ENCODE results near the gene FADS6.
A peak's percentile ranks its signal among the peaks of the same experiment; 100 is the strongest.

FADS6 gene

DNA sequence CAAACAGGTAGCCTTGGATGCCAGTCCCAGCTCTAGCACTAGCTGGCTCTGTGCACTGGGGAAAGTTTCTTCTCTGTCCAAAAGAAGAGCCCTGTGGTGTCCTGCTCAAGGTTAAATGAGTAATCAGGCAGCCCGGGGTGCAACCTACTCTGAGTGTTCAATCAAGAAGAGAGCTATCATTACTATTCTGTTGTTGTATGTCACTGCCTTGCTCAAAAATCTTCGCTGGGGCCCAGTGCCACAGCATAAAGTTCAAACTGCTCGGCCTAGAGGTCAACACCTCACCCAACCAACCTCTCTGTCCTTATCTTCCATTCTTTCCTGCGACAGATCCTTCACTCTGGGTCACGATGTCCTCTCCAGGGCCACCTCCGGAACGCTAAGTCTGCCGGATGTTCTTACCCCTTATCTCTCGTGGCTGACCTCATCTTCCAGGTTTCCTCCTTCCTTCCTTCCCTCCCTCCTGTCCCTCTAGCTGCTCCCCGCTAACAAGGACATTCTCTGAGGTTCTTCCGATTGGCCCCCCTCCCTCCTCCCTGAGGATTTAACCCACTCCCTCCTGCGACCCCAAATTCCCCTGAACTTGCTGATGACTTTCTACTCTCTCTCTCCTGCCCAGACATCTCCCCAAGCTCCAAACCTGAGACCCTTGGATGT lies 25.1 kb downstream of the FADS6 start:
- no peaks in the 10 kb centered on the region for H3K27me3 ChIP-seq (ENCODE audit: control insufficient read depth in 1 of 2, insufficient read depth in 2 of 2, low read length in 2 of 2)
- no peaks in the 10 kb centered on the region for H3K36me3 ChIP-seq (ENCODE audit: control insufficient read depth in 1 of 2, insufficient read depth in 2 of 2, low read length in 2 of 2)
- H3K4me3 ChIP-seq (ENCODE audit: low read depth in 1 of 2, low read length in 2 of 2): no peak overlapping the region
- peaks cover 10 to 11% of the 10 kb centered on the region in 2 donors for H3K4me1 ChIP-seq (ENCODE audit: control insufficient read depth in 1 of 2, insufficient read depth in 2 of 2, low read length in 2 of 2)
- no peaks in the 10 kb centered on the region for H3K9me3 ChIP-seq (ENCODE audit: control insufficient read depth in 1 of 2, low read length in 2 of 2)
- H3K9ac ChIP-seq (ENCODE audit: low read depth in 1 of 2, low read length in 2 of 2): no peak overlapping the region
- no peak overlapping the region for H3K27ac ChIP-seq (ENCODE audit: low read depth, low read length)

DNA sequence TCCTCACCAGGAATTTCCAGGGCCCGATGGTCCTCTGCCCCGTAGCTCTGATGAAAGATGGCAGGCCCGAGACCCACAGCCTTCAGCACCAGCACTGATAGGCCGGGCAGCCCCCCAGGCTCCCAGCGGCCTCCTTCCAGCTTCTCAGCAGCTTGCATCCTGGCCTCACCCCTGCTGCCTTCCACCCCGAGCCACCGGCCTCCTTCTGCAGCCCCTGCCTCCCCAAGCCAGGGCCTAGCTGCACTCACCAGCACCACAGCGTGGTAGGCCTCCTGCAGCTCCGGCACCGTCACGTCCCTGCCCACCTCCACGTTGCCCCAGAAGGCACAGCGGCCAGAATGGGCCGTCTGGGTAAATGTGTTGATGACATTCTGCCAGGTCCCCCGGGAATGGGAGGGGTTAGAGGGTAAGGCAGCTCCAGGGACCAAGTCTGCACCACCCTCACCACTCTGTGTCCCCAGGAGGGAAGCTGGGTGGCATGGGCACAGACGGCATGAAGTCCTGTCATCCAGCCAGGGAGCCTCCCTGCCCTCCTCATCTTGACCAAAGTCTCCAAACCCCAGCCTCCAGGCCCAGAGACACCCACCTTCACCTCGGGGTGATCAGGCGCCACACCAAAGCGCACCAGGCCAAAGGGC lies 27.1 kb downstream of the FADS6 start:
- no peaks in the 10 kb centered on the region for H3K36me3 ChIP-seq (ENCODE audit: control insufficient read depth in 1 of 2, insufficient read depth in 2 of 2, low read length in 2 of 2)
- no peak overlapping the region for H3K27ac ChIP-seq (ENCODE audit: low read depth, low read length)
- H3K9ac ChIP-seq (ENCODE audit: low read depth in 1 of 2, low read length in 2 of 2): no peak overlapping the region
- peaks cover 3 to 10% of the 10 kb centered on the region in 2 donors for H3K27me3 ChIP-seq (ENCODE audit: control insufficient read depth in 1 of 2, insufficient read depth in 2 of 2, low read length in 2 of 2)
- H3K4me1 ChIP-seq (ENCODE audit: control insufficient read depth in 1 of 2, insufficient read depth in 2 of 2, low read length in 2 of 2): peaks cover 9 to 13% of the 10 kb centered on the region in 2 donors
- no peak overlapping the region for H3K4me3 ChIP-seq (ENCODE audit: low read depth in 1 of 2, low read length in 2 of 2)
- H3K9me3 ChIP-seq (ENCODE audit: control insufficient read depth in 1 of 2, low read length in 2 of 2): no peaks in the 10 kb centered on the region

DNA sequence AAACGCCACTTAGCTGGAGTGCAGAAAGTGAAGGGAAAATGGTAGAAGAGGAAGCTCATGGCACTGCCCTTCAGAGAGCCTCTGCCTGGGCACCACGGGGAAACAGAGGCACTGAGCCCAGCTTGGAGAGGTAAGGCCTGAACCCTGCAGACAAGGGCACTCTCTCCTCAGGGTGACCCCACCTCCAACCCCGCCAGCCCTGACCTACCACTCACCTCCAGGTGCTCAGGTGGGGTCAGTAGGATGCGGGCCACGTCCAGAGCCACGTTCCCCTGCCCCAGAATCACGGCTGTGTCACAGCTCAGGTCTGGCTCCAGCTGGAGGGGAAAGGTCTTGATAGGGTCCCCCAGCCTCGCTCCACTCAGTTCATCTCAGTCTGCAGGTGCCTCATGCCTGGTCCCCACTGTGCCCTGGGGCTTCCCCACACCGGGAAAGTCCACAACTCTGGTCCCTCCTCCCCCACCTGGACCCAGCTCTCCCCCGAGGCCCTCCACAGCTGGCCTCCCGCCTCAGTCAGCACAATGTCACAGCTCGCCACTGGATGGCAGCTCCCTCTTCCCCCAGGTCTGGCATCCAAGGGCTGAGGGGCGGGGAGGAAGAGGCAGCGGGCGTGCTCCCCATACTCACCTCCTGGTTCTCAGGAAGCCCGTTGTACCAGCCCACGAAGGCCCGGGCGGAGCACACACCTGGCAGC lies 27.8 kb downstream of the FADS6 start:
- Histone ChIP-seq H3K36me3 (ENCODE audit: control insufficient read depth in 1 of 2, insufficient read depth in 2 of 2, low read length in 2 of 2) (no peaks in the 10 kb centered on the region), H3K4me1 (ENCODE audit: control insufficient read depth in 1 of 2, insufficient read depth in 2 of 2, low read length in 2 of 2) (peaks cover 9 to 18% of the 10 kb centered on the region in 2 donors), H3K4me3 (ENCODE audit: low read depth in 1 of 2, low read length in 2 of 2) (no peak overlapping the region), H3K9ac (ENCODE audit: low read depth in 1 of 2, low read length in 2 of 2) (no peak overlapping the region), H3K27me3 (ENCODE audit: control insufficient read depth in 1 of 2, insufficient read depth in 2 of 2, low read length in 2 of 2) (peaks cover 7 to 16% of the 10 kb centered on the region in 2 donors), H3K9me3 (ENCODE audit: control insufficient read depth in 1 of 2, low read length in 2 of 2) (no peaks in the 10 kb centered on the region), H3K27ac (ENCODE audit: low read depth, low read length) (no peak overlapping the region)

DNA sequence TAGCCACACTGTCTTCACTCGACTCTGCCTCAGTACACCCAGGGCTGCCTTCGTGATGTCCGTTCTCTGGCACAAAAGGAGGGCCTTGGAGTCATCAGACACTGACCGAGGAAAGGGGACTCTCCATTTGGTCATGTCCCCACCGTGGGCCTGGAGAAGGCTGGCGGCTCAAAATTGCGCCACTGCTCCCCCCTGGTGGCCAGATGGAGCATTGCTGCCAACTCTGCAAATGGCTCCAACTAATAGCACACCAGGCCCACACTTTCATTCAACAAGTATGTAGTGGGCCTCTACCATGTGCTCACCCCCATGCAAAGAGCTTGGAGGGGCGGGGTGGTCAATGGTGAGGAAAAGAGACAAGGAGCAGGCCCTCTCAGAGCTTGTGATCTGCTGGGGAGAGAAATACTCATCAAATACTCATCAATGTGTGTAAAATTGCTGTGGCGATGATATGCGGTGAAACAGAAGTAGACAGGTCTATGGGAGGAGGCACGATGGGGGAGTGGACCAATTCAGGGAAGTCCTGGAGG lies 28.5 kb downstream of the FADS6 start:
- Histone ChIP-seq H3K9ac (ENCODE audit: low read depth in 1 of 2, low read length in 2 of 2) (no peak overlapping the region), H3K27me3 (ENCODE audit: control insufficient read depth in 1 of 2, insufficient read depth in 2 of 2, low read length in 2 of 2) (peaks cover 14 to 23% of the 10 kb centered on the region in 2 donors), H3K27ac (ENCODE audit: low read depth, low read length) (no peak overlapping the region), H3K4me1 (ENCODE audit: control insufficient read depth in 1 of 2, insufficient read depth in 2 of 2, low read length in 2 of 2) (peaks cover 9 to 26% of the 10 kb centered on the region in 2 donors), H3K36me3 (ENCODE audit: control insufficient read depth in 1 of 2, insufficient read depth in 2 of 2, low read length in 2 of 2) (no peaks in the 10 kb centered on the region), H3K9me3 (ENCODE audit: control insufficient read depth in 1 of 2, low read length in 2 of 2) (no peaks in the 10 kb centered on the region), H3K4me3 (ENCODE audit: low read depth in 1 of 2, low read length in 2 of 2) (no peak overlapping the region)

DNA sequence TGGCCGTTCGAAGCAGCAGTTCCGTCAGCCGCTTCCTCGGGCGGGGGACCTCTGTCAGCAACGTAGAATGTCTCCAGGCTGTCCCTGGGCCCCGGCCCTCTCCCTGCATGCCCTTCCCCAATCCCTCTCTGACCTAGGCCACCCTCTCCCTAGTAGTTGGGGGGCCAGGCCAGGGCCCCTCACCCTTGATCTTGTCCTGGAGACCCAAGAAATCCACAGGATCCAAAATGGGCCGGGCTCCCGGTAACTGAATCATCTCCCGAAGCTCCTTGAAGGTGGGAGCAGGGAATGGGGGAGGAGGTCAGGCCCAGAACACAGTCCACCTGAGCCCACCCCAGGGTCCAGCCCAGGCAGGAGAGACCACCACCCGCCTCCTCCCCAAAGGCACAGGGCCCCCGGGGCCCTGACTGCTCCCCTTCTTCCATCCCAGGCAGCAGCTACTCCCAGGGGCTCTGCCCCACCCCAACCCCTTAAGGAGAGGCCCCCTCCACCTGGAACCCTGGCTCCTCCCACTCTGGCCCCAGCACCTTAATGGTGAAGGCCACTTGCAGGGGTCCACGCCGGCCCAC lies 29.1 kb downstream of the FADS6 start:
- Histone ChIP-seq H3K4me1 (ENCODE audit: control insufficient read depth in 1 of 2, insufficient read depth in 2 of 2, low read length in 2 of 2) (peaks cover 9 to 26% of the 10 kb centered on the region in 2 donors), H3K9ac (ENCODE audit: low read depth in 1 of 2, low read length in 2 of 2) (no peak overlapping the region), H3K4me3 (ENCODE audit: low read depth in 1 of 2, low read length in 2 of 2) (no peak overlapping the region), H3K27ac (ENCODE audit: low read depth, low read length) (no peak overlapping the region), H3K36me3 (ENCODE audit: control insufficient read depth in 1 of 2, insufficient read depth in 2 of 2, low read length in 2 of 2) (no peaks in the 10 kb centered on the region), H3K9me3 (ENCODE audit: control insufficient read depth in 1 of 2, low read length in 2 of 2) (no peaks in the 10 kb centered on the region), H3K27me3 (ENCODE audit: control insufficient read depth in 1 of 2, insufficient read depth in 2 of 2, low read length in 2 of 2) (peaks cover 14 to 27% of the 10 kb centered on the region in 2 donors)

DNA sequence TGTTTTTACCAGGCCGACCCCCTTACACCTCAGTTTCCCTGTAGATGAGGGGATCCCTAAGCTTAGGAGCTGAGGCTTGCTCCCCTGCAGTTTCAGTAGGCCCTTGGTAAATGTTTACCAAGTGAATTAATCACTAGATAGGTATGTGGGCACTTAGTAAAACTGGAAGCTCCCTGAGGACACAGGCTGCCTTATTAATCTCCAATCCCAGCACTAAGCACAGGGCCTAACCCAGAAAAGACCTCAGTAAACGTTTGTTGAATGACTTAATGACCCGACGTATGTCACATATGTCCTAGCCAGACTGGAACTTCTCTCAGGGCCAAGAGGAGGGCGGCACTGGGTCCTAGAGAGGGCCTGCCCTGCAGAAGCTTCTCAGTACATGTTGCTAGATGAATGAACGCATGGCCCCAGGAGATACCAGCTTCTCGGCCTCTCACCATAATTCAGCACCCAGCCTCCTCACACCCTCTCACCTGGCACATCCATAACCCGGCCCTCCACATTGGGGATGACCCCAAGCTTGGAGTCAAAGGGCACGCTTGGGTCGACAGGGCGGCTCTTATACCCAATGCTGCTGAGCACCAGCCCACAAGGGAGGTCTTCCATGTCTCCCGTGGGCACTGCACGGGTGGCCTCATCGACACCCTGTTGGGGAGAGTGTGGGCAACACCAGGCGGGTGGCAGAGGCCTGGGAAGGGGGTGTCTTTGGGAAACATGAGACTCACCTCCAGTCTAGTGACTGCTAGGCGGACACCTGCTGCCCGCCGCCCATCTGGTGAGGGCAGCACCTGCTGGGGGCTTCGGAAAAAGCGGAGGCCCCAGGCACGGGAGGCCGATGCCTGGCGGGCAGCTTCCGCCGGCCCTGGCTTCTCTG lies 29.8 kb downstream of the FADS6 start:
- Histone ChIP-seq H3K27ac (ENCODE audit: low read depth, low read length) (no peak overlapping the region), H3K9me3 (ENCODE audit: control insufficient read depth in 1 of 2, low read length in 2 of 2) (no peaks in the 10 kb centered on the region), H3K9ac (ENCODE audit: low read depth in 1 of 2, low read length in 2 of 2) (no peak overlapping the region), H3K27me3 (ENCODE audit: control insufficient read depth in 1 of 2, insufficient read depth in 2 of 2, low read length in 2 of 2) (peaks cover 17 to 34% of the 10 kb centered on the region in 2 donors), H3K4me3 (ENCODE audit: low read depth in 1 of 2, low read length in 2 of 2) (no peak overlapping the region), H3K36me3 (ENCODE audit: control insufficient read depth in 1 of 2, insufficient read depth in 2 of 2, low read length in 2 of 2) (no peaks in the 10 kb centered on the region), H3K4me1 (ENCODE audit: control insufficient read depth in 1 of 2, insufficient read depth in 2 of 2, low read length in 2 of 2) (peaks cover 9 to 26% of the 10 kb centered on the region in 2 donors)

DNA sequence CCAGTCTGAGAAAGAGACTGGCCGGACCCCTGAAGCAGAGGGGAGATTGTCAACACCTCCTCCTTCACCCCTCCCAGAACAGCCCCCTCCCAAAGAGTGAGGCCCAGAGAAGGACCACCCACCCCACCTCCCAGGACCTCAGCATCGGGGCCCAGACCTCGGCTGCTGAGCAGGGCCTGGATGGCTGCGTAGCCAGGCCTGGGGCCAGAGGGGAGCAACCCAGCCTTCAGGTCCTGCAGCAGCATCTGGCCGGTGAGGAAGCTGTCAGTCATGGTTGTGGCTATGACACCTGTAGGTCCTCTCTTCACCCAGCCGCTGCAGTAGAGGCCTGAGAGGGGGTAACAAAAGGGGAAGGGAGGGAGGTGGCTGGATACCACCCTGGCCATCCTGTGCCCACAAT lies 30.5 kb downstream of the FADS6 start:
- peaks cover 19 to 36% of the 10 kb centered on the region in 2 donors for H3K27me3 ChIP-seq (ENCODE audit: control insufficient read depth in 1 of 2, insufficient read depth in 2 of 2, low read length in 2 of 2)
- H3K27ac ChIP-seq (ENCODE audit: low read depth, low read length): no peak overlapping the region
- H3K36me3 ChIP-seq (ENCODE audit: control insufficient read depth in 1 of 2, insufficient read depth in 2 of 2, low read length in 2 of 2): no peaks in the 10 kb centered on the region
- peaks cover 9 to 26% of the 10 kb centered on the region in 2 donors for H3K4me1 ChIP-seq (ENCODE audit: control insufficient read depth in 1 of 2, insufficient read depth in 2 of 2, low read length in 2 of 2)
- no peak overlapping the region for H3K4me3 ChIP-seq (ENCODE audit: low read depth in 1 of 2, low read length in 2 of 2)
- no peaks in the 10 kb centered on the region for H3K9me3 ChIP-seq (ENCODE audit: control insufficient read depth in 1 of 2, low read length in 2 of 2)
- H3K9ac ChIP-seq (ENCODE audit: low read depth in 1 of 2, low read length in 2 of 2): no peak overlapping the region

DNA sequence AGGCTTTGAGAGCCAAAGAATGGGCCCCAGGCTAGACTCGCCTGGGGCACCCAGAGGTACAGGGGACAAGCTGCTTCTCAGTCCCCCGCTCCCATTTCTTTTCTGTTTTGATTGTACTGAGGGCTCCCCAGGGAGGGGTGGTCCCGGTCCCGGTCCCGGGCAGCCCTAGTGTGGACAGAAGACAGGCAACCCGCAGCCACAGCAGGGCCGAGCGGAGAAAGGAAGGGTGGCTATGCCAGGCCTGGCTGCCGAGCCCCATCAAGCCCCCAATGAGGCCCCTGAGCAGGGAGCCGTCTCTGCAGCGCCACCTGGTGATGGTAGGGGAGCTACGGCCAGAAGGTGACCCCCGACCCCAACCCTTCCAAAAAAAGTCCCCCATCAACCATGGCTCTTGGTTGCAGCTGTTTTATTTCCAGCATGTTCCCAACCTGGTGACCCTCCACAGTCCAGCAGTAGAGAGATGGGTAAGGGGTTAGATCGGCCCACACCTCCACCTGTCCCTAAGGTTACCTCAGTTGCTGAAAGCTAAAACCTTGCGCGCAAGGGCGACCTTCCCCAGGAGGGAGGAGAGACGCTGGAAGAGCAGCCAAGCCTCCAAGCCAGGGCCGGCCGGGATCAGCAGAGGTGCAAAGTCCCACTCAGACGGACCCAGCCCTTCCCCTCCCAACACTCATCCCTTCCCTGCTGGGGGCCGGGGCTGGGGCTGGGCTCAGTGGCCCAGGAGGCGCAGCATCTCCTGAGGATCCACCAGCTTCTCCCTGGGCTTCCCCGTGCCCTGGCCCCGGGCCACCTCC lies 31.1 kb downstream of the FADS6 start:
- Histone ChIP-seq H3K4me1 (ENCODE audit: control insufficient read depth in 1 of 2, insufficient read depth in 2 of 2, low read length in 2 of 2) (peaks cover 9 to 26% of the 10 kb centered on the region in 2 donors), H3K9me3 (ENCODE audit: control insufficient read depth in 1 of 2, low read length in 2 of 2) (no peaks in the 10 kb centered on the region), H3K27ac (ENCODE audit: low read depth, low read length) (no peak overlapping the region), H3K9ac (ENCODE audit: low read depth in 1 of 2, low read length in 2 of 2) (no peak overlapping the region), H3K4me3 (ENCODE audit: low read depth in 1 of 2, low read length in 2 of 2) (peak overlapping the region; percentile 36 to 43), H3K27me3 (ENCODE audit: control insufficient read depth in 1 of 2, insufficient read depth in 2 of 2, low read length in 2 of 2) (peaks cover 24 to 41% of the 10 kb centered on the region in 2 donors), H3K36me3 (ENCODE audit: control insufficient read depth in 1 of 2, insufficient read depth in 2 of 2, low read length in 2 of 2) (no peaks in the 10 kb centered on the region)

DNA sequence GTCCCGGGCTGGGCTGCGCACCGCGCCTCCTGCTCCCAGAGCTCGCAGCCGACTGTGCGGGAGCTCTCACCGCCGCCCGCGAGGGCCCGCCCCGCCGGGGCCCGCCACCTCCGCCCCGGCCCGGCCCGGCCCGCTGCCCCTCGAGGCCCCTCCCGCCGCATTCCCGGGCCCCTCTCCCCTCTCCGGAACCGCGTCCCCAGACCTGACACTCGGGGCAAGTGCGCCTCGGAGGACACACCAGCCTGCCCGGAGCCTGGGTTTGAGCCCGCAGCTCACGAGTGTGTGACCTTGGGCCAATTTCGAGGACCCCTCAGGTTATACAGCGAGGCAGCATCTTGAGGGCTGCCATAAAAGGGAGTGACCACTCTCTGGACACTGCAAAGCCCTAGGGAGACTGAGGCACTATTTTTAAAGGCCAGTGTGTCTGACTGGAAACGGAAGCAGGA lies 31.7 kb downstream of the FADS6 start:
- no peaks in the 10 kb centered on the region for H3K9me3 ChIP-seq (ENCODE audit: control insufficient read depth in 1 of 2, low read length in 2 of 2)
- H3K9ac ChIP-seq (ENCODE audit: low read depth in 1 of 2, low read length in 2 of 2): no peak overlapping the region
- H3K4me3 ChIP-seq (ENCODE audit: low read depth in 1 of 2, low read length in 2 of 2): peak overlapping the region; percentile 36 to 43
- H3K36me3 ChIP-seq (ENCODE audit: control insufficient read depth in 1 of 2, insufficient read depth in 2 of 2, low read length in 2 of 2): no peaks in the 10 kb centered on the region
- peaks cover 29 to 45% of the 10 kb centered on the region in 2 donors for H3K27me3 ChIP-seq (ENCODE audit: control insufficient read depth in 1 of 2, insufficient read depth in 2 of 2, low read length in 2 of 2)
- peaks cover 9 to 26% of the 10 kb centered on the region in 2 donors for H3K4me1 ChIP-seq (ENCODE audit: control insufficient read depth in 1 of 2, insufficient read depth in 2 of 2, low read length in 2 of 2)
- no peak overlapping the region for H3K27ac ChIP-seq (ENCODE audit: low read depth, low read length)
